Activated naive CD8-positive, alpha-beta T cell (primary cell): ENCODE data around the gene FAM83G.
A peak's percentile ranks its signal among the peaks of the same experiment; 100 is the strongest.
"Not testable (repeated sequence)": the region's sequence is repeated elsewhere in the genome, so short reads cannot be mapped to it uniquely, and the experiment has no call there.

Experiments
- H3K27ac Mint-ChIP-seq: one replicate; pipeline ENCODE4 v1.8.0; 2021; ENCODE audit warnings: mixed read lengths
- H3K27me3 Mint-ChIP-seq: one replicate; pipeline ENCODE4 v1.8.0; 2021; ENCODE audit warnings: mixed read lengths
- H3K36me3 Mint-ChIP-seq: one replicate; pipeline ENCODE4 v1.8.0; 2021; ENCODE audit warnings: mixed read lengths
- H3K4me1 Mint-ChIP-seq: one replicate; pipeline ENCODE4 v1.8.0; 2021; ENCODE audit warnings: low read depth, mixed read lengths
- H3K4me3 Mint-ChIP-seq: one replicate; pipeline ENCODE4 v1.8.0; 2021; ENCODE audit warnings: mild to moderate bottlenecking, mixed read lengths
- H3K9me3 Mint-ChIP-seq: one replicate; pipeline ENCODE4 v1.8.0; 2021; ENCODE audit warnings: low read depth, mixed read lengths

The FAM83G gene

GRCh38 chr17:19030771-19031449 is 26.3 kb upstream of the FAM83G start:
- not testable (repeated sequence) for H3K9me3 Mint-ChIP-seq

GRCh38 chr17:19029740-19030139 is 25.2 kb upstream of the FAM83G start:
- H3K4me3 Mint-ChIP-seq, H3K27ac Mint-ChIP-seq, H3K36me3 Mint-ChIP-seq, H3K9me3 Mint-ChIP-seq, H3K27me3 Mint-ChIP-seq, H3K4me1 Mint-ChIP-seq: not testable (repeated sequence)

More at GRCh38 chr17:19030771-19031449, 26.3 kb upstream of the FAM83G start:
- not testable (repeated sequence) for H3K27me3 Mint-ChIP-seq, H3K4me1 Mint-ChIP-seq, H3K27ac Mint-ChIP-seq, H3K36me3 Mint-ChIP-seq, H3K4me3 Mint-ChIP-seq

- H3K36me3 Mint-ChIP-seq, H3K9me3 Mint-ChIP-seq, H3K4me3 Mint-ChIP-seq, H3K27ac Mint-ChIP-seq, H3K27me3 Mint-ChIP-seq: not testable (repeated sequence)
- peaks cover 14% of the 10 kb centered on the region for H3K4me1 Mint-ChIP-seq
Observed at GRCh38 chr17:19028671-19029070, 24.1 kb upstream of the FAM83G start.

GRCh38 chr17:19024101-19025078 is 19.8 kb upstream of the FAM83G start:
- peaks cover 19% of the 10 kb centered on the region for H3K4me1 Mint-ChIP-seq
- peak overlapping the region; percentile 38 for H3K4me3 Mint-ChIP-seq
- peak overlapping the region; percentile 90 for H3K27ac Mint-ChIP-seq

GRCh38 chr17:19023209-19023999 is 18.8 kb upstream of the FAM83G start:
- peaks cover 4% of the 10 kb centered on the region for H3K36me3 Mint-ChIP-seq
- H3K4me1 Mint-ChIP-seq: peaks cover 24% of the 10 kb centered on the region
- no peaks in the 10 kb centered on the region for H3K9me3 Mint-ChIP-seq
- H3K4me3 Mint-ChIP-seq: no peak overlapping the region
- H3K27ac Mint-ChIP-seq: peak overlapping the region; percentile 90
- no peaks in the 10 kb centered on the region for H3K27me3 Mint-ChIP-seq

More at GRCh38 chr17:19024101-19025078, 19.8 kb upstream of the FAM83G start:
- Mint-ChIP-seq H3K36me3 (peaks cover 4% of the 10 kb centered on the region), H3K27me3 (no peaks in the 10 kb centered on the region), H3K9me3 (no peaks in the 10 kb centered on the region)

- H3K27ac Mint-ChIP-seq: no peak overlapping the region
- no peaks in the 10 kb centered on the region for H3K27me3 Mint-ChIP-seq
- H3K4me1 Mint-ChIP-seq: peaks cover 24% of the 10 kb centered on the region
- no peaks in the 10 kb centered on the region for H3K9me3 Mint-ChIP-seq
- no peak overlapping the region for H3K4me3 Mint-ChIP-seq
- H3K36me3 Mint-ChIP-seq: peaks cover 4% of the 10 kb centered on the region
Observed at GRCh38 chr17:19022747-19023146, 18.2 kb upstream of the FAM83G start.

GRCh38 chr17:19022128-19022527 is 17.6 kb upstream of the FAM83G start:
- no peak overlapping the region for H3K4me3 Mint-ChIP-seq
- peaks cover 4% of the 10 kb centered on the region for H3K36me3 Mint-ChIP-seq

GRCh38 chr17:19021622-19022083 is 17.1 kb upstream of the FAM83G start:
- Mint-ChIP-seq H3K27me3 (no peaks in the 10 kb centered on the region), H3K27ac (no peak overlapping the region), H3K4me1 (peaks cover 31% of the 10 kb centered on the region), H3K9me3 (no peaks in the 10 kb centered on the region), H3K36me3 (peaks cover 4% of the 10 kb centered on the region), H3K4me3 (no peak overlapping the region)

More at GRCh38 chr17:19022128-19022527, 17.6 kb upstream of the FAM83G start:
- no peaks in the 10 kb centered on the region for H3K9me3 Mint-ChIP-seq
- no peak overlapping the region for H3K27ac Mint-ChIP-seq
- peaks cover 27% of the 10 kb centered on the region for H3K4me1 Mint-ChIP-seq
- no peaks in the 10 kb centered on the region for H3K27me3 Mint-ChIP-seq

- H3K27ac Mint-ChIP-seq, H3K27me3 Mint-ChIP-seq, H3K36me3 Mint-ChIP-seq, H3K4me3 Mint-ChIP-seq, H3K9me3 Mint-ChIP-seq: not testable (repeated sequence)
- peaks cover 32% of the 10 kb centered on the region for H3K4me1 Mint-ChIP-seq
Observed at GRCh38 chr17:19021011-19021621, 16.6 kb upstream of the FAM83G start.

- H3K9me3 Mint-ChIP-seq: no peaks in the 10 kb centered on the region
- no peak overlapping the region for H3K4me3 Mint-ChIP-seq
- no peak overlapping the region for H3K27ac Mint-ChIP-seq
- peaks cover 4% of the 10 kb centered on the region for H3K36me3 Mint-ChIP-seq
- H3K27me3 Mint-ChIP-seq: no peaks in the 10 kb centered on the region
- peaks cover 35% of the 10 kb centered on the region for H3K4me1 Mint-ChIP-seq
Observed at GRCh38 chr17:19020016-19020415, 15.5 kb upstream of the FAM83G start.

GRCh38 chr17:19019041-19019941 is 14.7 kb upstream of the FAM83G start:
- Mint-ChIP-seq H3K9me3 (no peaks in the 10 kb centered on the region), H3K27me3 (no peaks in the 10 kb centered on the region), H3K36me3 (no peaks in the 10 kb centered on the region), H3K4me1 (peaks cover 27% of the 10 kb centered on the region), H3K4me3 (no peak overlapping the region), H3K27ac (peak overlapping the region; percentile 50)

GRCh38 chr17:19018600-19018950 is 14.0 kb upstream of the FAM83G start:
- Mint-ChIP-seq H3K27ac (peak overlapping the region; percentile 50), H3K36me3 (no peaks in the 10 kb centered on the region), H3K4me3 (no peak overlapping the region)

GRCh38 chr17:19017804-19018599 is 13.4 kb upstream of the FAM83G start:
- H3K9me3 Mint-ChIP-seq: no peaks in the 10 kb centered on the region
- peaks cover 19% of the 10 kb centered on the region for H3K4me1 Mint-ChIP-seq
- no peak overlapping the region for H3K27ac Mint-ChIP-seq
- H3K4me3 Mint-ChIP-seq: no peak overlapping the region
- no peaks in the 10 kb centered on the region for H3K36me3 Mint-ChIP-seq
- H3K27me3 Mint-ChIP-seq: no peaks in the 10 kb centered on the region

More at GRCh38 chr17:19018600-19018950, 14.0 kb upstream of the FAM83G start:
- peaks cover 20% of the 10 kb centered on the region for H3K4me1 Mint-ChIP-seq
- H3K27me3 Mint-ChIP-seq: no peaks in the 10 kb centered on the region
- no peaks in the 10 kb centered on the region for H3K9me3 Mint-ChIP-seq
